ENCODE results near the gene CATSPER3.

GRCh38 chr5:134934202-134934601, 33.5 kb upstream of the CATSPER3 start:
- TF ChIP-seq POLR2A (IDR thresholded peaks at IDR 0.05) (no peak), CTCF (IDR thresholded peaks at IDR 0.05) (no peak)

All from ovary (tissue), 3 donors.